Activated B cell treated with CpG ODN at 0.5 μM for 24 hours (primary cell): ENCODE data around the gene RELL1. TPM values are rescaled to one million over a fixed set of nuclear protein-coding genes. Genes with fewer than 3 reads are reported as not detected.

Source experiments
- ATAC-seq: fragments of 200-7000 bp; cut with Tn5 transposase; one replicate; pipeline ENCODE4 v1.10.0; 2021; ENCODE audit warnings: low read depth, mild to moderate bottlenecking, moderate library complexity
- CTCF ChIA-PET: fragments of 350-600 bp; sonication (Branson Sonifier 250); formaldehyde crosslinking; loops from one replicate; lab custom pipeline; 2021; ENCODE audit warnings: antibody characterized with exemption; lab: Charles Lee
- POLR2A ChIA-PET: fragments of 350-600 bp; sonication (Branson Sonifier 250); formaldehyde crosslinking; loops from one replicate; lab custom pipeline; 2021; ENCODE audit warnings: antibody characterized with exemption; lab: Charles Lee
- DNase-seq: peaks from one replicate; pipeline ENCODE4 v3.0.0; 2022
- H3K27ac Mint-ChIP-seq: one replicate; pipeline ENCODE4 v1.8.0; 2020; ENCODE audit warnings: mixed read lengths
- H3K27me3 Mint-ChIP-seq: one replicate; pipeline ENCODE4 v1.8.0; 2021; ENCODE audit warnings: mixed read lengths
- H3K36me3 Mint-ChIP-seq: one replicate; pipeline ENCODE4 v1.8.0; 2021; ENCODE audit warnings: low read depth, mixed read lengths
- H3K4me1 Mint-ChIP-seq: one replicate; pipeline ENCODE4 v1.8.0; 2021; ENCODE audit warnings: mixed read lengths
- H3K4me3 Mint-ChIP-seq: one replicate; pipeline ENCODE4 v1.8.0; 2020; ENCODE audit warnings: mild to moderate bottlenecking, mixed read lengths
- H3K9me3 Mint-ChIP-seq: one replicate; pipeline ENCODE4 v1.8.0; 2020; ENCODE audit warnings: mixed read lengths
- CTCF ChIP-seq: fragments of 200-600 bp; IDR thresholded peaks from one replicate; pipeline ENCODE4 v1.8.0; 2022; ENCODE audit warnings: antibody characterized with exemption, mild to moderate bottlenecking
- intact Hi-C: fragments of 100-400 bp; cut with micrococcal nuclease; formaldehyde crosslinking; loops from one replicate; pipeline ENCODE4 v1.15.1; 2024
- total RNA-seq: library from RNA; stranded (reverse); gene quantifications from 2 replicates; pipeline ENCODE4 v1.2.3, GENCODE V29; 2022

The RELL1 gene
- total RNA-seq, 1 donor from 2014 or later, result 0.71 TPM

- H3K4me3 Mint-ChIP-seq, result no peak overlapping the region
- peaks cover 2% of the 10 kb centered on the region for H3K27me3 Mint-ChIP-seq
- H3K4me1 Mint-ChIP-seq, result no peaks in the 10 kb centered on the region
- no peak for ATAC-seq
- H3K36me3 Mint-ChIP-seq, result no peaks in the 10 kb centered on the region
- POLR2A ChIA-PET, result no interaction called here
- CTCF ChIA-PET, result no interaction called here
- intact Hi-C loops, result no loop called here
- H3K9me3 Mint-ChIP-seq, result no peaks in the 10 kb centered on the region
- no peak overlapping the region for H3K27ac Mint-ChIP-seq
- no peak for DNase-seq
- TF ChIP-seq CTCF, result no peak
These were observed 44.0 kb downstream of the RELL1 start for GRCh38 chr4:37641886-37642849.

GRCh38 chr4:37641352-37641751 lies 44.8 kb downstream of the RELL1 start:
- Mint-ChIP-seq H3K27ac (no peak overlapping the region), H3K4me3 (no peak overlapping the region), H3K27me3 (peaks cover 2% of the 10 kb centered on the region), H3K4me1 (no peaks in the 10 kb centered on the region), H3K36me3 (no peaks in the 10 kb centered on the region), H3K9me3 (no peaks in the 10 kb centered on the region)
- DNase-seq (no peak), ATAC-seq (no peak)
- ChIA-PET CTCF (no interaction called here), POLR2A (no interaction called here)
- intact Hi-C loops, result no loop called here
- no peak for TF ChIP-seq CTCF

GRCh38 chr4:37639551-37640285 lies 46.5 kb downstream of the RELL1 start:
- H3K4me1 Mint-ChIP-seq, result no peaks in the 10 kb centered on the region
- intact Hi-C loops, result no loop called here
- DNase-seq, result no peak
- ChIA-PET POLR2A (no interaction called here), CTCF (no interaction called here)
- no peaks in the 10 kb centered on the region for H3K36me3 Mint-ChIP-seq
- no peaks in the 10 kb centered on the region for H3K9me3 Mint-ChIP-seq
- ATAC-seq, result no peak
- peaks cover 2% of the 10 kb centered on the region for H3K27me3 Mint-ChIP-seq
- no peak overlapping the region for H3K4me3 Mint-ChIP-seq
- no peak overlapping the region for H3K27ac Mint-ChIP-seq
- TF ChIP-seq CTCF, result no peak

GRCh38 chr4:37635155-37635554 lies 51.0 kb downstream of the RELL1 start:
- ChIA-PET POLR2A (no interaction called here), CTCF (no interaction called here)
- H3K36me3 Mint-ChIP-seq, result no peaks in the 10 kb centered on the region
- H3K27me3 Mint-ChIP-seq, result peaks cover 2% of the 10 kb centered on the region
- no peak overlapping the region for H3K27ac Mint-ChIP-seq
- intact Hi-C loops, result no loop called here
- DNase-seq, result no peak
- no peak overlapping the region for H3K4me3 Mint-ChIP-seq
- no peak for TF ChIP-seq CTCF
- ATAC-seq, result no peak
- no peaks in the 10 kb centered on the region for H3K4me1 Mint-ChIP-seq
- no peaks in the 10 kb centered on the region for H3K9me3 Mint-ChIP-seq

GRCh38 chr4:37634180-37634579 lies 52.0 kb downstream of the RELL1 start:
- Mint-ChIP-seq H3K9me3 (no peaks in the 10 kb centered on the region), H3K4me1 (no peaks in the 10 kb centered on the region), H3K27ac (no peak overlapping the region), H3K36me3 (no peaks in the 10 kb centered on the region), H3K4me3 (no peak overlapping the region), H3K27me3 (no peaks in the 10 kb centered on the region)
- ChIA-PET CTCF (no interaction called here), POLR2A (no interaction called here)
- no peak for TF ChIP-seq CTCF
- no peak for DNase-seq
- ATAC-seq, result no peak
- intact Hi-C loops, result no loop called here
